Stomach (tissue), 9 donors: ENCODE measurements around the gene IRF2. TPM values are rescaled to one million over a fixed set of nuclear protein-coding genes. Genes with fewer than 3 reads are reported as not detected.

Experiments
- DNase-seq, 2 donors: peaks; one replicate each; pipeline versions ENCODE4 v3.0.0 to v3.0.0-alpha.2; 2013 to 2019
- H3K27ac ChIP-seq, 5 donors: fragments of 200-600 bp in 4 of 5; sonication (generic) in 4 of 5; one replicate each; pipeline ENCODE4 v1.5.1; 2013 to 2019; ENCODE audit warnings: mild to moderate bottlenecking in 1 of 5, moderate library complexity in 1 of 5
- H3K27me3 ChIP-seq, 3 donors: fragments of 200-600 bp; sonication (generic); one replicate each; pipeline ENCODE4 v1.5.1; 2017 to 2019; ENCODE audit warnings: mixed run types in 1 of 3
- H3K36me3 ChIP-seq, 4 donors: fragments of 200-600 bp; sonication (generic); 1 replicate in 3 of 4; 2 replicates in 1 of 4; pipeline ENCODE4 v1.5.1; 2016 to 2019
- H3K4me1 ChIP-seq, 4 donors: fragments of 200-600 bp; sonication (generic); one replicate each; pipeline ENCODE4 v1.5.1; 2016 to 2019
- H3K4me3 ChIP-seq, 4 donors: fragments of 200-600 bp; sonication (generic) in 3 of 4; one replicate each; pipeline ENCODE4 v1.5.1; 2016 to 2019; ENCODE audit warnings: mild to moderate bottlenecking in 1 of 4
- H3K9me3 ChIP-seq, 4 donors: fragments of 200-600 bp; sonication (generic); one replicate each; pipeline ENCODE4 v1.5.1; 2016 to 2019
- CTCF ChIP-seq, 7 experiments: fragments of 450-650 bp in 4 of 7; fragments of 200-600 bp in 3 of 7; sonication (generic) in 3 of 7; IDR thresholded peaks; one replicate each; pipeline ENCODE4 v1.5.1; 2016 to 2019; ENCODE audit warnings: antibody characterized with exemption in 7 of 7, control low read depth in 2 of 7, mild to moderate bottlenecking in 1 of 7
- EP300 ChIP-seq: sonication (generic); formaldehyde crosslinking; IDR thresholded peaks from one replicate; pipeline ENCODE4 v1.6.1; 2017; ENCODE audit warnings: antibody characterized with exemption
- POLR2A ChIP-seq, 4 donors: fragments of 450-650 bp; IDR thresholded peaks; one replicate each; pipeline ENCODE4 v1.6.1; 2016; ENCODE audit warnings: antibody characterized with exemption in 4 of 4, control low read depth in 2 of 4, mild to moderate bottlenecking in 1 of 4, moderate library complexity in 1 of 4
- POLR2AphosphoS5 ChIP-seq, 3 donors: sonication (generic); formaldehyde crosslinking; IDR thresholded peaks; one replicate each; pipeline ENCODE4 v1.6.1; 2016; ENCODE audit warnings: antibody characterized with exemption in 3 of 3
- WGBS, 5 donors: extraction: QIAGEN DNeasy Blood & Tissue Kit in 3 of 5; methylation state at CpG; one replicate each; pipeline versions ENCODE4 v1.1.5 to v1.1.7; 2013 to 2018; 5-methylcytosine and 5-hydroxymethylcytosine counted together
- intact Hi-C: fragments of 100-400 bp; cut with DNase I; formaldehyde crosslinking; loops from one replicate; pipeline ENCODE4 v1.15.1; 2023; ENCODE audit warnings: low total_unique reads
- polyA plus RNA-seq, 3 donors: library from polyadenylated mRNA; stranded (reverse); fragments of 200-250 nt; gene quantifications; one replicate each; pipeline ENCODE4 v1.2.3, GENCODE V29; 2013
- total RNA-seq, 5 donors: library from RNA; depleted of rRNA; stranded (reverse); fragments of >200 nt; gene quantifications; one replicate each; pipeline versions ENCODE4 v1.1.0 to v1.2.3, GENCODE V29; 2014 to 2016
- donor health status: healthy with polysubstance abuse.
- donor health status: Bipolar disorder and iron deficiency.
- donor health status: healthy.

The IRF2 gene
- total and polyA plus RNA-seq, 8 donors, result 5.5 to 253 (median 29.0) TPM

GRCh38 chr4:184356366-184356765 is 118.0 kb downstream of the IRF2 start:
- no peaks in the 10 kb centered on the region for H3K36me3 ChIP-seq
- intact Hi-C loops, result no loop called here
- H3K4me3 ChIP-seq, result no peak overlapping the region
- no peaks in the 10 kb centered on the region for H3K9me3 ChIP-seq
- no peak for DNase-seq
- WGBS, 5 donors, result 87 to 98% (median 91%) methylated on average over 7 of the region's 7 CpGs
- no peak for TF ChIP-seq EP300
- H3K27me3 ChIP-seq, result no peaks in the 10 kb centered on the region
- H3K4me1 ChIP-seq, result peaks cover 14 to 52% (median 37%) of the 10 kb centered on the region in 4 donors
- peak overlapping the region in 4 of 5 donors; percentile 60 to 74 (median 66) for H3K27ac ChIP-seq

GRCh38 chr4:184355857-184356256 is 118.5 kb downstream of the IRF2 start:
- Histone ChIP-seq H3K27me3 (no peaks in the 10 kb centered on the region), H3K36me3 (no peaks in the 10 kb centered on the region), H3K9me3 (no peaks in the 10 kb centered on the region), H3K27ac (peak overlapping the region in 4 of 5 donors; percentile 16 to 74 (median 71)), H3K4me1 (peaks cover 14 to 49% (median 37%) of the 10 kb centered on the region in 4 donors), H3K4me3 (no peak overlapping the region)
- intact Hi-C loops, result no loop called here
- 71 to 76% (median 72%) methylated on average over 5 of the region's 5 CpGs for WGBS, 5 donors
- TF ChIP-seq POLR2AphosphoS5 (IDR thresholded peaks at IDR 0.05), result no peak
- TF ChIP-seq CTCF (IDR thresholded peaks at IDR 0.05), result no peak
- TF ChIP-seq EP300, result no peak
- TF ChIP-seq POLR2A (IDR thresholded peaks at IDR 0.05), result no peak
- no peak for DNase-seq

- peak in 1 of 2 donors; percentile 92 for DNase-seq
- 33 to 51% (median 36%) methylated on average over 2 of the region's 2 CpGs for WGBS, 5 donors
These were observed 119.2 kb downstream of the IRF2 start for GRCh38 chr4:184355111-184355604.

GRCh38 chr4:184352891-184353290 is 121.5 kb downstream of the IRF2 start:
- no peak for DNase-seq
- intact Hi-C loops, result no loop called here
- WGBS, 5 donors, result 92 to 96% (median 95%) methylated on average over 5 of the region's 5 CpGs
- Histone ChIP-seq H3K27me3 (no peaks in the 10 kb centered on the region), H3K36me3 (no peaks in the 10 kb centered on the region), H3K4me3 (no peak overlapping the region), H3K9me3 (no peaks in the 10 kb centered on the region), H3K27ac (no peak overlapping the region), H3K4me1 (peaks cover 29 to 62% (median 49%) of the 10 kb centered on the region in 4 donors)
- TF ChIP-seq EP300 (no peak), CTCF (IDR thresholded peaks at IDR 0.05) (no peak), POLR2A (IDR thresholded peaks at IDR 0.05) (no peak), POLR2AphosphoS5 (IDR thresholded peaks at IDR 0.05) (no peak)

More at GRCh38 chr4:184355111-184355604, 119.2 kb downstream of the IRF2 start:
- no peaks in the 10 kb centered on the region for H3K27me3 ChIP-seq
- no peak overlapping the region for H3K4me3 ChIP-seq
- intact Hi-C loops, result no loop called here
- peak overlapping the region in 4 of 5 donors; percentile 16 to 74 (median 71) for H3K27ac ChIP-seq
- peaks cover 14 to 54% (median 38%) of the 10 kb centered on the region in 4 donors for H3K4me1 ChIP-seq
- no peaks in the 10 kb centered on the region for H3K36me3 ChIP-seq
- H3K9me3 ChIP-seq, result no peaks in the 10 kb centered on the region
- TF ChIP-seq POLR2A (IDR thresholded peaks at IDR 0.05) (no peak), POLR2AphosphoS5 (IDR thresholded peaks at IDR 0.05) (peak; percentile 41 to 76 (median 45))

GRCh38 chr4:184351560-184352451 is 122.5 kb downstream of the IRF2 start:
- no peak for TF ChIP-seq POLR2AphosphoS5 (IDR thresholded peaks at IDR 0.05)
- no peak for TF ChIP-seq EP300
- no peak for TF ChIP-seq CTCF (IDR thresholded peaks at IDR 0.05)
- no peak for TF ChIP-seq POLR2A (IDR thresholded peaks at IDR 0.05)
- 95 to 97% (median 95%) methylated on average over 19 of the region's 19 CpGs for WGBS, 5 donors

More at GRCh38 chr4:184351560-184352451, 122.5 kb downstream of the IRF2 start:
- no peak overlapping the region for H3K27ac ChIP-seq
- no peak for DNase-seq
- no peaks in the 10 kb centered on the region for H3K27me3 ChIP-seq
- H3K9me3 ChIP-seq, result no peaks in the 10 kb centered on the region
- no peak overlapping the region for H3K4me3 ChIP-seq
- H3K4me1 ChIP-seq, result peaks cover 31 to 64% (median 50%) of the 10 kb centered on the region in 4 donors
- no peaks in the 10 kb centered on the region for H3K36me3 ChIP-seq
- intact Hi-C loops, result no loop called here
